HEK293 (cell line): ENCODE data around the gene CLINT1.

Experiments
- CTCF ChIA-PET: fragments of 350-600 bp; formaldehyde crosslinking; extraction: SDS; loops from one replicate; lab custom pipeline; 2021; ENCODE audit warnings: antibody characterized with exemption; lab: Yijun Ruan, JAX
- POLR2A ChIA-PET: fragments of 300-600 bp; formaldehyde crosslinking; extraction: SDS; loops from one replicate; lab custom pipeline; 2020; ENCODE audit warnings: antibody characterized with exemption, inconsistent platforms; lab: Yijun Ruan, JAX
- H3K27ac ChIP-seq: fragments of 200-500 bp; sonication (Bioruptor generic); 2 replicates; pipeline ENCODE4 v1.5.1; 2014; ENCODE audit warnings: low read depth, low read length, control low read depth, inconsistent platforms; ENCODE audit errors: extremely low read depth
- H3K36me3 ChIP-seq, 2 experiments: fragments of 200-500 bp in 1 of 2; sonication (Bioruptor generic) in 1 of 2; 1 replicate in 1 of 2; 2 replicates in 1 of 2; pipeline ENCODE4 v1.5.1; 2014 to 2017; ENCODE audit warnings: inconsistent platforms in 2 of 2, low read length in 2 of 2; ENCODE audit not compliant: control insufficient read depth in 2 of 2, insufficient read depth in 1 of 2
- H3K4me1 ChIP-seq: fragments of 200-500 bp; sonication (Bioruptor generic); 2 replicates; pipeline ENCODE4 v1.5.1; 2014; ENCODE audit warnings: mild to moderate bottlenecking, low read length, inconsistent platforms; ENCODE audit not compliant: control insufficient read depth, insufficient read depth
- H3K4me3 ChIP-seq: 2 replicates; pipeline ENCODE4 v1.5.1; 2011; ENCODE audit warnings: low read depth, mild to moderate bottlenecking, control low read depth, low read length, moderate library complexity
- H3K9me3 ChIP-seq: fragments of 200-500 bp; sonication (Bioruptor generic); 2 replicates; pipeline ENCODE4 v1.5.1; 2014; ENCODE audit warnings: low read depth, low read length, inconsistent platforms; ENCODE audit not compliant: control insufficient read depth, insufficient read depth
- ATF2 ChIP-seq: fragments of 450-650 bp; formaldehyde crosslinking; IDR thresholded peaks from 2 replicates; pipeline ENCODE4 v1.5.1; 2016; ENCODE audit warnings: missing biosample characterization, missing genetic modification characterization, low read depth
- GFI1B ChIP-seq: fragments of 450-650 bp; formaldehyde crosslinking; IDR thresholded peaks from 2 replicates; pipeline ENCODE4 v1.5.1; 2016; ENCODE audit warnings: missing biosample characterization, missing genetic modification characterization
- ZBTB1 ChIP-seq: fragments of 450-650 bp; formaldehyde crosslinking; IDR thresholded peaks from 2 replicates; pipeline ENCODE4 v1.5.1; 2016; ENCODE audit warnings: missing biosample characterization, missing genetic modification characterization
- ZBTB17 ChIP-seq: fragments of 450-650 bp; formaldehyde crosslinking; IDR thresholded peaks from 2 replicates; pipeline ENCODE4 v1.5.1; 2016; ENCODE audit warnings: missing biosample characterization, missing genetic modification characterization
- ZBTB26 ChIP-seq: fragments of 450-650 bp; formaldehyde crosslinking; optimal IDR thresholded peaks from 2 replicates; pipeline ENCODE3; 2016; ENCODE audit warnings: missing biosample characterization, mild to moderate bottlenecking, missing genetic modification characterization
- ZBTB6 ChIP-seq: fragments of 450-650 bp; formaldehyde crosslinking; IDR thresholded peaks from 2 replicates; pipeline ENCODE4 v1.5.1; 2017; ENCODE audit warnings: missing biosample characterization, missing genetic modification characterization
- ZNF16 ChIP-seq: fragments of 450-650 bp; formaldehyde crosslinking; IDR thresholded peaks from 2 replicates; pipeline ENCODE4 v1.5.1; 2016; ENCODE audit warnings: low read depth, missing biosample characterization, missing genetic modification characterization
- ZNF18 ChIP-seq: fragments of 450-650 bp; formaldehyde crosslinking; IDR thresholded peaks from 2 replicates; pipeline ENCODE4 v1.5.1; 2016; ENCODE audit warnings: missing biosample characterization, missing genetic modification characterization
- ZNF248 ChIP-seq: fragments of 450-650 bp; formaldehyde crosslinking; IDR thresholded peaks from 2 replicates; pipeline ENCODE4 v1.5.1; 2017; ENCODE audit warnings: missing biosample characterization, missing genetic modification characterization
- ZNF274 ChIP-seq, 2 experiments: fragments of 200-500 bp in 1 of 2; fragments of 450-650 bp in 1 of 2; sonication (Bioruptor generic) in 1 of 2; formaldehyde crosslinking in 1 of 2; IDR thresholded peaks; 2 replicates each; pipeline versions ENCODE4 v1.5.1 to v1.6.1; 2014 to 2016; ENCODE audit warnings: borderline replicate concordance in 1 of 2, inconsistent platforms in 1 of 2, low read length in 1 of 2, missing biosample characterization in 1 of 2, missing genetic modification characterization in 1 of 2
- ZNF362 ChIP-seq: fragments of 450-650 bp; formaldehyde crosslinking; IDR thresholded peaks from 2 replicates; pipeline ENCODE4 v1.5.1; 2016; ENCODE audit warnings: missing biosample characterization, missing genetic modification characterization
- ZNF426 ChIP-seq: fragments of 450-650 bp; formaldehyde crosslinking; IDR thresholded peaks from 2 replicates; pipeline ENCODE4 v1.5.1; 2017; ENCODE audit warnings: missing biosample characterization, missing genetic modification characterization, mild to moderate bottlenecking, inconsistent platforms, moderate library complexity
- ZNF488 ChIP-seq: fragments of 450-650 bp; formaldehyde crosslinking; IDR thresholded peaks from 2 replicates; pipeline ENCODE4 v1.5.1; 2016; ENCODE audit warnings: missing biosample characterization, missing genetic modification characterization
- ZNF555 ChIP-seq: fragments of 450-650 bp; formaldehyde crosslinking; conservative IDR thresholded peaks from 2 replicates; pipeline ENCODE4 v1.5.1; 2017; ENCODE audit warnings: missing biosample characterization, mild to moderate bottlenecking, missing genetic modification characterization, inconsistent platforms
- ZNF629 ChIP-seq: fragments of 450-650 bp; formaldehyde crosslinking; IDR thresholded peaks from 2 replicates; pipeline ENCODE4 v1.5.1; 2017; ENCODE audit warnings: missing biosample characterization, missing genetic modification characterization
- ZNF843 ChIP-seq: fragments of 450-650 bp; formaldehyde crosslinking; IDR thresholded peaks from 2 replicates; pipeline ENCODE4 v1.5.1; 2016; ENCODE audit warnings: missing biosample characterization, missing genetic modification characterization
- ZSCAN18 ChIP-seq: fragments of 450-650 bp; formaldehyde crosslinking; IDR thresholded peaks from 2 replicates; pipeline ENCODE4 v1.5.1; 2016; ENCODE audit warnings: missing biosample characterization, missing genetic modification characterization
- ZSCAN4 ChIP-seq: fragments of 450-650 bp; formaldehyde crosslinking; IDR thresholded peaks from 2 replicates; pipeline ENCODE4 v1.5.1; 2017; ENCODE audit warnings: missing biosample characterization, missing genetic modification characterization

CLINT1 gene

GRCh38 chr5:157866536-157866935, 7.6 kb upstream of the CLINT1 start:
- TF ChIP-seq ZBTB17 (tag by site-specific recombination) (no peak), ZNF362 (tag by site-specific recombination) (no peak), ATF2 (no peak), ZBTB26 (tag by site-specific recombination) (no peak), ZNF629 (tag by site-specific recombination) (no peak), ZNF16 (tag by site-specific recombination) (no peak), ZNF488 (tag by site-specific recombination) (no peak), ZNF248 (tag by site-specific recombination) (no peak), ZSCAN18 (tag by site-specific recombination) (no peak), ZNF426 (tag by site-specific recombination) (no peak), ZBTB1 (tag by site-specific recombination) (no peak), GFI1B (tag by site-specific recombination) (no peak), ZSCAN4 (no peak), ZNF555 (tag by site-specific recombination) (no peak), ZNF843 (no peak), ZNF18 (tag by site-specific recombination) (no peak), ZBTB6 (no peak), ZNF274 (IDR thresholded peaks at IDR 0.05; ENCODE audit: low read length) (no peak), ZNF274 (tag by site-specific recombination; IDR thresholded peaks at IDR 0.05; ENCODE audit: borderline replicate concordance) (no peak)
- TF ChIP-seq, all 188 proteins: peak for 0
- ChIA-PET POLR2A (no interaction called here), CTCF (interaction anchor here (0.6 to 1.3 kb wide), 2 partner anchors 11 to 49 kb away, joined by 5 to 6 read pairs; no protein-coding TSS in a partner anchor)
- Histone ChIP-seq H3K27ac (no peak overlapping the region), H3K4me1 (no peaks in the 10 kb centered on the region), H3K36me3 (no peaks in the 10 kb centered on the region), H3K9me3 (no peaks in the 10 kb centered on the region), H3K4me3 (no peak overlapping the region)
